H1 (cell line): ENCODE results near the gene KIAA0040. TPM values are rescaled to one million over a fixed set of nuclear protein-coding genes. Genes with fewer than 3 reads are reported as not detected.

Source experiments
- CTCF ChIA-PET: fragments of 300-600 bp; sonication (Branson Sonifier 250); formaldehyde crosslinking; loops from one replicate; lab custom pipeline; 2021; ENCODE audit not compliant: partially characterized antibody; lab: Charles Lee
- POLR2A ChIA-PET: fragments of 300-600 bp; sonication (Branson Sonifier 250); formaldehyde crosslinking; loops from one replicate; lab custom pipeline; 2021; ENCODE audit warnings: inconsistent platforms; ENCODE audit not compliant: partially characterized antibody; lab: Charles Lee
- DNase-seq, 2 experiments: peaks; one replicate each; pipeline versions ENCODE4 v3.0.0 to v3.0.0-alpha.2; 2010 to 2022; ENCODE audit warnings: low spot score in 2 of 2, low read depth in 1 of 2, mixed read lengths in 1 of 2
- FAIRE-seq: peaks from 2 replicates; lab custom pipeline; 2011; peaks lifted over from hg19 to GRCh38; lab: Jason Lieb, UNC
- H2AFZ ChIP-seq: 2 replicates; pipeline ENCODE4 v1.8.1; 2012; ENCODE audit warnings: low read length, inconsistent platforms
- H2AK5ac ChIP-seq: 2 replicates; pipeline ENCODE4 v1.6.1; 2013; ENCODE audit warnings: low read depth, low read length
- H2BK120ac ChIP-seq: replicated peaks from 2 replicates; pipeline ENCODE3; 2013; ENCODE audit warnings: low read depth, low read length, inconsistent platforms
- H2BK12ac ChIP-seq: 2 replicates; pipeline ENCODE4 v1.6.1; 2013; ENCODE audit warnings: low read depth, low read length
- H2BK15ac ChIP-seq: 2 replicates; pipeline ENCODE4 v1.6.1; 2013; ENCODE audit warnings: low read length
- H2BK20ac ChIP-seq: 2 replicates; pipeline ENCODE4 v1.6.1; 2013; ENCODE audit warnings: low read length
- H2BK5ac ChIP-seq: 2 replicates; pipeline ENCODE4 v1.6.1; 2013; ENCODE audit warnings: low read depth, low read length
- H3K14ac ChIP-seq: 2 replicates; pipeline ENCODE4 v1.6.1; 2013; ENCODE audit warnings: inconsistent platforms; ENCODE audit not compliant: insufficient read length
- H3K18ac ChIP-seq: 2 replicates; pipeline ENCODE4 v1.6.1; 2013; ENCODE audit warnings: low read length; ENCODE audit errors: extremely low read depth
- H3K23ac ChIP-seq: 2 replicates; pipeline ENCODE4 v1.6.1; 2013; ENCODE audit warnings: inconsistent platforms; ENCODE audit not compliant: insufficient read length
- H3K23me2 ChIP-seq: 2 replicates; pipeline ENCODE4 v1.6.1; 2013; ENCODE audit warnings: low read depth, low read length
- H3K27ac ChIP-seq: 2 replicates; pipeline ENCODE4 v1.6.1; 2011; ENCODE audit warnings: low read depth, low read length, inconsistent platforms
- H3K27me3 ChIP-seq, 4 experiments: replicated peaks in 1 of 4; 1 replicate in 1 of 4; 2 replicates in 3 of 4; pipeline versions ENCODE4 v1.6.1 to v1.8.1; 2011 to 2013; ENCODE audit warnings: low read length in 3 of 4, mild to moderate bottlenecking in 3 of 4, inconsistent platforms in 2 of 4, mixed read lengths in 2 of 4, moderate library complexity in 1 of 4; ENCODE audit not compliant: control insufficient read depth in 3 of 4, insufficient read depth in 3 of 4; ENCODE audit errors: extremely low read depth in 1 of 4
- H3K36me3 ChIP-seq, 4 experiments: 2 replicates each; pipeline versions ENCODE4 v1.6.1 to v1.8.1; 2011 to 2013; ENCODE audit warnings: mild to moderate bottlenecking in 4 of 4, low read length in 3 of 4, moderate library complexity in 2 of 4, control low read depth in 1 of 4, inconsistent platforms in 1 of 4; ENCODE audit not compliant: insufficient read depth in 4 of 4, control insufficient read depth in 2 of 4
- H3K4ac ChIP-seq: replicated peaks from 2 replicates; pipeline ENCODE3; 2013; ENCODE audit warnings: low read length, low read depth, mixed read lengths, inconsistent platforms; ENCODE audit not compliant: insufficient read length
- H3K4me1 ChIP-seq, 4 experiments: replicated peaks in 1 of 4; 1 replicate in 1 of 4; 2 replicates in 3 of 4; pipeline versions ENCODE4 v1.6.1 to v1.8.1; 2011 to 2013; ENCODE audit warnings: low read length in 3 of 4, inconsistent platforms in 2 of 4, mixed read lengths in 1 of 4; ENCODE audit not compliant: insufficient read depth in 4 of 4, control insufficient read depth in 3 of 4
- H3K4me2 ChIP-seq, 2 experiments: 2 replicates each; pipeline versions ENCODE4 v1.6.1 to v1.8.1; 2011 to 2013; ENCODE audit warnings: low read depth in 2 of 2, low read length in 2 of 2, control low read depth in 1 of 2, inconsistent platforms in 1 of 2, mild to moderate bottlenecking in 1 of 2; ENCODE audit not compliant: insufficient read depth in 1 of 2
- H3K4me3 ChIP-seq, 4 experiments: fragments of 200-600, 300-600 bp in 1 of 4; sonication (generic), shearing (Covaris generic), sonication (Bioruptor Twin) in 1 of 4; 2 replicates each; pipeline versions ENCODE4 v1.5.1 to v1.8.1; 2011 to 2016; ENCODE audit warnings: low read length in 4 of 4, low read depth in 3 of 4, control low read depth in 2 of 4, inconsistent platforms in 2 of 4, mild to moderate bottlenecking in 2 of 4, mixed read lengths in 1 of 4, moderate library complexity in 1 of 4; ENCODE audit not compliant: insufficient read depth in 2 of 4; ENCODE audit errors: extremely low read depth in 1 of 4
- H3K56ac ChIP-seq: replicated peaks from 2 replicates; pipeline ENCODE3; 2013; ENCODE audit warnings: low read depth, mild to moderate bottlenecking, mixed read lengths, low read length, inconsistent platforms; ENCODE audit not compliant: insufficient read length
- H3K79me1 ChIP-seq: 2 replicates; pipeline ENCODE4 v1.6.1; 2013; ENCODE audit warnings: low read depth, low read length, control low read depth
- H3K79me2 ChIP-seq, 2 experiments: 2 replicates each; pipeline versions ENCODE4 v1.6.1 to v1.8.1; 2012 to 2013; ENCODE audit warnings: low read length in 2 of 2, mild to moderate bottlenecking in 2 of 2, inconsistent platforms in 1 of 2; ENCODE audit not compliant: insufficient read depth in 2 of 2, control insufficient read depth in 1 of 2
- H3K9ac ChIP-seq, 4 experiments: replicated peaks in 1 of 4; 1 replicate in 1 of 4; 2 replicates in 3 of 4; pipeline versions ENCODE4 v1.6.1 to v1.8.1; 2011 to 2013; ENCODE audit warnings: low read depth in 3 of 4, low read length in 3 of 4, control low read depth in 2 of 4, mild to moderate bottlenecking in 2 of 4, moderate library complexity in 2 of 4, inconsistent platforms in 1 of 4; ENCODE audit errors: extremely low read depth in 1 of 4
- H3K9me3 ChIP-seq, 2 experiments: 2 replicates each; pipeline versions ENCODE4 v1.6.1 to v1.8.1; 2012 to 2013; ENCODE audit warnings: mild to moderate bottlenecking in 2 of 2, moderate library complexity in 2 of 2, control low read depth in 1 of 2, inconsistent platforms in 1 of 2, low read depth in 1 of 2, low read length in 1 of 2, mixed read lengths in 1 of 2; ENCODE audit not compliant: insufficient read depth in 2 of 2
- H4K20me1 ChIP-seq, 2 experiments: replicated peaks in 1 of 2; 2 replicates each; pipeline versions ENCODE3 to v1.8.1; 2011 to 2013; ENCODE audit warnings: inconsistent platforms in 2 of 2, low read length in 2 of 2, mild to moderate bottlenecking in 1 of 2; ENCODE audit not compliant: insufficient read depth in 2 of 2, control insufficient read depth in 1 of 2
- H4K5ac ChIP-seq: 2 replicates; pipeline ENCODE4 v1.6.1; 2013; ENCODE audit warnings: low read length, low read depth, mixed read lengths, inconsistent platforms; ENCODE audit not compliant: insufficient read length
- H4K8ac ChIP-seq: 2 replicates; pipeline ENCODE4 v1.8.0; 2013; ENCODE audit warnings: mild to moderate bottlenecking, moderate library complexity, low read length, inconsistent platforms; ENCODE audit not compliant: insufficient read depth; ENCODE audit errors: extremely low read depth
- H4K91ac ChIP-seq: replicated peaks from 2 replicates; pipeline ENCODE3; 2013; ENCODE audit warnings: low read length, mixed read lengths, inconsistent platforms; ENCODE audit not compliant: insufficient read length
- SIX5 ChIP-seq: IDR thresholded peaks from 2 replicates; pipeline ENCODE4 v1.6.1; 2011; ENCODE audit warnings: mild to moderate bottlenecking, low read depth, low read length
- WGBS, 2 experiments: shearing (Covaris generic) in 1 of 2; methylation state at CpG; one replicate each; pipeline versions ENCODE4 v1.1.6 to v1.1.7; 2013 to 2015; ENCODE audit warnings: low lambda C conversion rate in 2 of 2, mixed read lengths in 2 of 2, inconsistent platforms in 1 of 2, low coverage in 1 of 2, missing lambda C conversion rate in 1 of 2; ENCODE audit not compliant: insufficient replicate concordance in 2 of 2, insufficient coverage in 1 of 2, insufficient read length in 1 of 2; ENCODE audit errors: extremely low coverage in 1 of 2, missing lambda C conversion rate in 1 of 2; 5-methylcytosine and 5-hydroxymethylcytosine counted together
- polyA plus RNA-seq, 7 experiments: library from polyadenylated mRNA; depleted of rRNA in 3 of 7; stranded (reverse) in 5 of 7; unstranded in 2 of 7; fragments of >200 nt in 5 of 7; fragments of 200-250 nt in 2 of 7; gene quantifications; 1 replicate in 5 of 7; 2 replicates in 1 of 7; 4 replicates in 1 of 7; pipeline versions ENCODE4 v1.2.1 to v1.2.3, GENCODE V29; 2011 to 2013; ENCODE audit warnings: missing spikeins in 2 of 7, mixed read lengths in 2 of 7
- total RNA-seq: library from RNA; stranded (reverse); fragmentation: NEBNext Ultra II Directional; extraction: Animal tissue kit (Norgen Biotek cat#: 25700); gene quantifications from 2 replicates; pipeline ENCODE4 v1.2.1, GENCODE V29; 2021
- TF ChIP-seq, protein P1 (sequence below), 3 experiments: IDR thresholded peaks; 1 replicate in 2 of 3; 2 replicates in 1 of 3; pipeline versions ENCODE4 v1.5.1 to v1.6.1; 2011; ENCODE audit warnings: low read length in 3 of 3, mild to moderate bottlenecking in 3 of 3, inconsistent platforms in 2 of 3, low read depth in 1 of 3, moderate library complexity in 1 of 3; ENCODE audit not compliant: insufficient read depth in 1 of 3; ENCODE audit errors: control extremely low read depth in 1 of 3

The KIAA0040 gene
- total and polyA plus RNA-seq, 2 of the 8 experiments (the other 6 are each of a cell fraction or from before 2014, with no cell fraction given): 11.0 to 14.1 TPM

- no peak overlapping the region for H2AK5ac ChIP-seq
- H2BK120ac ChIP-seq: no peak overlapping the region
- H4K20me1 ChIP-seq: no peaks in the 10 kb centered on the region
- H3K36me3 ChIP-seq: no peaks in the 10 kb centered on the region
- H3K23me2 ChIP-seq: no peaks in the 10 kb centered on the region
- H3K4me1 ChIP-seq: peaks cover 0 to 6% (median 3%) of the 10 kb centered on the region in 4 experiments; a peak in 3 of 7 replicates
- no peak overlapping the region for H4K8ac ChIP-seq
- H3K14ac ChIP-seq: no peak overlapping the region
- POLR2A ChIA-PET: interaction anchor here (1.0 kb wide), 1 partner anchor 21 kb away, joined by 4 read pairs; no protein-coding TSS in a partner anchor
- CTCF ChIA-PET: interaction anchor here (0.5 to 11.9 kb wide), 60 partner anchors 10 to 924 kb away, joined by 3 to 260 read pairs (median 5); no protein-coding TSS in a partner anchor
- no peak overlapping the region for H3K4ac ChIP-seq
- H2BK5ac ChIP-seq: no peak overlapping the region
- peaks cover 0 to 2% (median 0%) of the 10 kb centered on the region in 4 experiments; a peak in 3 of 7 replicates for H3K27me3 ChIP-seq
- no peak overlapping the region for H4K91ac ChIP-seq
- no peak overlapping the region for H3K18ac ChIP-seq
- FAIRE-seq (no peak), DNase-seq (no peak)
- no peak overlapping the region for H2AFZ ChIP-seq
- H2BK20ac ChIP-seq: no peak overlapping the region
- WGBS, 2 experiments: 69% methylated on average over 9 of the region's 9 CpGs; no CpG with 5 or more reads in 1 of the 2 experiments
- no peak overlapping the region for H3K4me2 ChIP-seq
- no peak overlapping the region for H3K27ac ChIP-seq
- H2BK12ac ChIP-seq: no peak overlapping the region
- no peaks in the 10 kb centered on the region for H3K79me1 ChIP-seq
- H4K5ac ChIP-seq: no peak overlapping the region
- H2BK15ac ChIP-seq: no peak overlapping the region
- no peak overlapping the region for H3K23ac ChIP-seq
- H3K9me3 ChIP-seq: no peaks in the 10 kb centered on the region
- no peaks in the 10 kb centered on the region for H3K79me2 ChIP-seq
- H3K9ac ChIP-seq: no peak overlapping the region
- no peak overlapping the region for H3K56ac ChIP-seq
- no peak overlapping the region for H3K4me3 ChIP-seq
- TF ChIP-seq, protein P1, sequence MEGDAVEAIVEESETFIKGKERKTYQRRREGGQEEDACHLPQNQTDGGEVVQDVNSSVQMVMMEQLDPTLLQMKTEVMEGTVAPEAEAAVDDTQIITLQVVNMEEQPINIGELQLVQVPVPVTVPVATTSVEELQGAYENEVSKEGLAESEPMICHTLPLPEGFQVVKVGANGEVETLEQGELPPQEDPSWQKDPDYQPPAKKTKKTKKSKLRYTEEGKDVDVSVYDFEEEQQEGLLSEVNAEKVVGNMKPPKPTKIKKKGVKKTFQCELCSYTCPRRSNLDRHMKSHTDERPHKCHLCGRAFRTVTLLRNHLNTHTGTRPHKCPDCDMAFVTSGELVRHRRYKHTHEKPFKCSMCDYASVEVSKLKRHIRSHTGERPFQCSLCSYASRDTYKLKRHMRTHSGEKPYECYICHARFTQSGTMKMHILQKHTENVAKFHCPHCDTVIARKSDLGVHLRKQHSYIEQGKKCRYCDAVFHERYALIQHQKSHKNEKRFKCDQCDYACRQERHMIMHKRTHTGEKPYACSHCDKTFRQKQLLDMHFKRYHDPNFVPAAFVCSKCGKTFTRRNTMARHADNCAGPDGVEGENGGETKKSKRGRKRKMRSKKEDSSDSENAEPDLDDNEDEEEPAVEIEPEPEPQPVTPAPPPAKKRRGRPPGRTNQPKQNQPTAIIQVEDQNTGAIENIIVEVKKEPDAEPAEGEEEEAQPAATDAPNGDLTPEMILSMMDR (IDR thresholded peaks at IDR 0.05; ENCODE audit: control extremely low read depth in 1 of 3, insufficient read depth in 1 of 3, low read depth in 1 of 3, low read length in 3 of 3): 0 out of 4 replicates have a peak, but pooled peaks of 1 of the 3 experiments have one; percentile 4
- no peak for TF ChIP-seq SIX5
Observed at GRCh38 chr1:175150596-175151319, 41.8 kb downstream of the KIAA0040 start.
